Daoy (cell line): Measurements from ENCODE around the gene HAX1. TPM values are rescaled to one million over a fixed set of nuclear protein-coding genes. Genes with fewer than 3 reads are reported as not detected.
"Not testable (repeated sequence)": the region's sequence is repeated elsewhere in the genome, so short reads cannot be mapped to it uniquely, and the experiment has no call there.

Experiments
- DNase-seq: peaks from one replicate; pipeline ENCODE4 v3.0.0-alpha.2; 2015; ENCODE audit warnings: low read depth
- total RNA-seq: library from RNA; depleted of rRNA; stranded (reverse); fragments of >200 nt; shearing (Covaris generic); gene quantifications from 2 replicates; pipeline ENCODE4 v1.2.3, GENCODE V29; 2014; rRNA removed

HAX1 gene
- 155 and 169 TPM in 2 replicates for total RNA-seq

DNA sequence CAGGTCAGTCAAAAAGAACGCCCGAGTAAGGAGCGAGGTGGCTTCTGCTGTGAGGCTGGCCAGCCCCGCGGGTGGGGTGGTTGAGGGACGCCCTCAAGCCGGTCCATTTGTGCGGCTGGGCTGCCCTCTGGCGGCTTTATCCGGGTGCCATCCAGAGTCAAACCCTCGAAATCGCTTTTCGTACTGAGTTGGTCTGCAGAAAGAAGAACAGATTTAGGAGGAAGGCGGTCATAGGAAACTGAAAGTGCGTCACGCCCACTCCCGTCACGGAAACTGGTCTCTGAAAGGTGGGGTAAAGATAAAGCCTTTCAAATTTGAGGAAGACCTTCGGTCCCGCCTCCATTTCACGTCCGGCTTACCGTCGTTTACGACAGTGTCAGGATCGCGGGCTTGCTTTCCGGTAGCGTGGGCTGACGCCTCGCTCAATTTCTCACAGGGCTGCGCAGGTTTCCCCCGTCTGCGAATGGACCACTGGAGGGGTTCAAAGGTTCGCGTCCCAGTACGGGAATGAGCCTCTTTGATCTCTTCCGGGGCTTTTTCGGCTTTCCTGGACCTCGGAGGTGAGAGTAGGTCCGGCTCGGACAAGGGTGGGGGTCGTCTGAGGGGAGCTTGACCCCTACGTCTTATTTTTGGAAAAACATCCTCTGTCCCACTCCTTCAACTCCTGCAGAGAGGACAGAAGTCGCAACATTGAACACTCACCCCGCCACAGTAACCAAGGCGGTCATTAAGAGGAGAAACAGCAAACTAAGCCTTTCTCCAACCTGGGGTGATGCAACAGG, at the start of gene HAX1:
Gene HAX1 (plus strand): TSS at position 413 of the 782 bp plus-strand sequence. CDS start 95 bp downstream, at position 508.
- DNase-seq, result peak; percentile 96

DNA sequence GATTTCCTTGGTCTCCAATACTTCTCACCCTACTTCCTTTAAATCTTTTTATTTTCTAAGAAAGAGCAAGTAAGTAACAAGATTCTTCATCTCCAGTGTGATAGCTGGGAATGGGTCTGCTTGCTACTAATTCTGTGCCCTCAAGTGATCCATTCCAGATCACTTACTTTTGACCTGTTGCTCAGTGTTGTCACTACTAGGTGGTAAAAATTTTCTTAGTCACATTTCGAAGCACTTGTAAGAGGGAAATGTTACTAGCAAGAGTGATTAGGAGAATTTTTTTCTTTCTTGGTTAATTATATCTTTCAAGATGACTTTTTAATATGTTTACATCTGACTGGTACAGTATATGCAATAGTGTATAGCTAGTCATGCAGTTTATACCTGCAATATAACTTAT, 49.5 kb upstream of the HAX1 start:
- no peak for DNase-seq

- no peak for DNase-seq
Observed at GRCh38 chr1:154223621-154224020, 48.8 kb upstream of the HAX1 start.

- DNase-seq, result no peak
Observed at GRCh38 chr1:154225370-154225769, 47.1 kb upstream of the HAX1 start.

- DNase-seq, result not testable (repeated sequence)
Observed at GRCh38 chr1:154231112-154231511, 41.3 kb upstream of the HAX1 start.

GRCh38 chr1:154233127-154233526, 39.3 kb upstream of the HAX1 start:
- not testable (repeated sequence) for DNase-seq

- no peak for DNase-seq
Observed at GRCh38 chr1:154236855-154237254, 35.6 kb upstream of the HAX1 start.

GRCh38 chr1:154237435-154237834, 35.0 kb upstream of the HAX1 start:
- no peak for DNase-seq

GRCh38 chr1:154237880-154238506, 34.4 kb upstream of the HAX1 start:
- DNase-seq, result no peak

GRCh38 chr1:154239491-154239890, 32.9 kb upstream of the HAX1 start:
- no peak for DNase-seq

GRCh38 chr1:154240294-154240833, 32.1 kb upstream of the HAX1 start:
- no peak for DNase-seq

DNA sequence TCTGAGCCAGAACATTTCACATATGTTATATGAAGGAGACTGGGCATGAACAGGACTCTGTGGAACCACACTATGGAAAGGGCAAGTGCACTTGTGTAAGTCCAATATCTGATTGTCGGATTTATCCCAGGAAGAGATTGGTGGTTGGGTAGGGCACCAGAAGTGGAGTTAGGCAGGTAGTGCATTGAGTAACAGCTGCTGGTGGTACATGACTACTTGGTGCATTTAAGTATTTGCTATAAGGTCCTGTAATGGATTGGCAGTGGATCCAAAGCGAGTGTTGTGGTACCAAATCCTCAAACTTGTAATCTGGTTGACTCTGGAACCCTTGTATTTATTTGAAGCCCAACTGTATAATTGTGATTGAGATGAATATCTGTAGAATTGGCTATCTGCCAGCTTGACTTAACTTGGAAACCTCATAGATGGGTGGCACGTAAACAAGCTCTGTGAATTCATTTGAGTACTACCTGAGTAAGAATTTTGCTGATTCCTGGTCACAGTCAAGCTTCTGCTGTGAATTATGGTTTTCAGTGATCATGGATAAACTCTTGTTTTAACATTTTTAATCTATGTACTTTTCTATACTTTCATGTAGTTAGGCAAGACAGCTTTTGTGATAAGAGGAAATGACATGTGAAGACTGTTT, 30.6 kb upstream of the HAX1 start:
- no peak for DNase-seq

- DNase-seq, result no peak
Observed at GRCh38 chr1:154253671-154254070, 18.8 kb upstream of the HAX1 start.

DNA sequence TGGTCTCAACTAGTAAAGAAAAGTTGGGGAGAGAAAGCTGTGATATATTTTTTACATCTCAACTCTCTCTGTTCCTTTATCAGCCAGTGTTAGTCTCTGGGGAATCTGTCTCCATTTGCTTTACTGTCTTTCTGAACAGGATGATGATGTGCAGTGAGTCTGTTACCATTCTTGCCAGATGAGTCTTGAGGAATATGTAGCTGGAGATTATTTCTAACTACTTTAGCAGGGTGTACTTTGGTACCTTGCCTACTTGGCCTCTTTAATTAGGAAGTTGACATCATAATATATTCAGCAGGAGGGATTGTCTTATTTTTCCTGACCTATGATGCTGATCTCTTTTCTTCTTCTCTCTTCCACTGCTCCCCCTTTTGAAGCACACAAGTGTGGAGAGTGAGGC, 15.7 kb upstream of the HAX1 start:
- no peak for DNase-seq

GRCh38 chr1:154258784-154259183, 13.6 kb upstream of the HAX1 start:
- no peak for DNase-seq

DNA sequence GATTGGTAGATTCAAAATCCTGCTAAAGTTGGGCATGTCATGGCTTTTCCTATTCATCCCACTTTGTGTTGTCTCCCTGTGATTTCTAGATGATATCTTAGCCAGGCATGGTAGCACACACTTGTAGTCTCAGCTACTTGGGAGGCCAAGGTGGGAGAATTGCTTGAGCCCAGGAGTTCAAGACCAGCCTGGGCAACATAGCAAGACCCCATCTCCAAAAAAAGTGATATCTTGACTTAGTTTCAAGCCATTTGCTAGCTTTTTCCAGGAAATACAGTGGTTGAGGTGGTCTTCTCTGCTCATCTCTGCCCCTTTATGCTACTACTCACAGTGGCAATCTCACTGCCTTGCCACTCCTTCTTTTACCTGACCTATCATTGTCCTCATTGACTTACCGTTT, 12.3 kb upstream of the HAX1 start:
- DNase-seq, result no peak

DNA sequence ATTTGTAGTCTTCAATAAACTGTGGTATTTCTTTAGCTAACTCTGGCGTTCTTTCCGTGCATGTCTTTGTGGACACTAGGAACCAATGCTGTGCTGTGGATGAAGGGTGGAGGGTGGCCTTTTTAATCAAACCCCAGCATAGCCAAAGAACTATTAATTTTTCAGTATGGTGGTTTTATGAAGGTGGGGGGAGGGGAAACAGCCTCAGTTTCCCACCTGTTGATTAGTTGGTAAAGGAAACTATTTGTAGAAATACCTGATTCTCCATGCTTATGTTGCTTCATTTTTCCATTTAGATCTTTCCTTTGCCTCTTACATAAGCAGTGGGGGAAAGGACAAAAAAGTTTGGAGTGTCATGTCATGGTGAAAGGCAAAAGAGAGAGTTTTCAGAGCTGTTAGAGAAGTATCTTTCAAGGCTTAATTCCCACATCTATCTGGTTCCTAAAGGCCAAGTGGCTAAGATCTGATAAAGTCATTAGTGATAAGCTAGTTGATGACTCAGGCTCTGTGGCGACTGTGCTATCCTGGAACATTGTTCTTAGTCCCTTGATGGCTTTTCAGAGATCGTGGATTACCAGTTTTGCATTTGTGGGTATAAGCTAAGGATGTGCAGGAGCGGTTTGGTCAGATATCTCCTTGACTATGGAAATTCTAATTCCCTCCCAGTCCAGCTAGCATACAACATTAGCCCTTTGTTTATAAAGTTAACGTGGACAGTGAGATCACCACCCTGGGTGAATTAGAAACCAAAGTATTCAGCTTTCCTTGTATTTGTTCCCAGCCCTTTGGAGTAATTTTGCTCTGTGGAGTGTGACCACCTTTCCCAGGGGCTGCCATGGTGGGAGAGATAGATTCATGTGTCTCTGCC, 8.7 kb upstream of the HAX1 start:
- no peak for DNase-seq

- DNase-seq, result no peak
Observed at GRCh38 chr1:154264454-154264853, 8.0 kb upstream of the HAX1 start.

- no peak for DNase-seq
Observed at GRCh38 chr1:154265586-154265985, 6.8 kb upstream of the HAX1 start.

GRCh38 chr1:154270833-154271232, 1.6 kb upstream of the HAX1 start:
- no peak for DNase-seq

DNA sequence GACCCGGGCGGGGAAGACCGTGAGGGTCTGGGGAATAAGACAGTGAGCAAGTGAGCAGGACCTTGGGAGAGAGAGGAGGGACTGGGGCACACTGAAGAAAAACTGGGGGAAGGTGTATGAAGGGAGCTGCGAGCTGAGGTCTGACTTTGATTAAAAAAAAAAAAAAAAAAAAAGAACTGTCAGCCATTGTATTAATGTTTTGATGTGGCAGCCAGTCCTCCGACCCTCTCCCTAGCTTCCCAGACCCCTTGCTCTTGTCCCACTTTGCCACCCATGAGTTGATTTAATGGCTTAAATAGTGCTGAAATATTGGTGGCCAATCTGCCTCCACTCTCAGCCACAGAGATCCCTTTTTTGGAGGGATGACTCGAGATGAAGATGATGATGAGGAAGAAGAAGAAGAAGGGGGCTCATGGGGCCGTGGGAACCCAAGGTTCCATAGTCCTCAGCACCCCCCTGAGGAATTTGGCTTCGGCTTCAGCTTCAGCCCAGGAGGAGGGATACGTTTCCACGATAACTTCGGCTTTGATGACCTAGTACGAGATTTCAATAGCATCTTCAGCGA, 652 bp downstream of the HAX1 start:
- DNase-seq, result no peak
